Measurements from ENCODE around the gene ZSCAN9.

Gene ZSCAN9

DNA sequence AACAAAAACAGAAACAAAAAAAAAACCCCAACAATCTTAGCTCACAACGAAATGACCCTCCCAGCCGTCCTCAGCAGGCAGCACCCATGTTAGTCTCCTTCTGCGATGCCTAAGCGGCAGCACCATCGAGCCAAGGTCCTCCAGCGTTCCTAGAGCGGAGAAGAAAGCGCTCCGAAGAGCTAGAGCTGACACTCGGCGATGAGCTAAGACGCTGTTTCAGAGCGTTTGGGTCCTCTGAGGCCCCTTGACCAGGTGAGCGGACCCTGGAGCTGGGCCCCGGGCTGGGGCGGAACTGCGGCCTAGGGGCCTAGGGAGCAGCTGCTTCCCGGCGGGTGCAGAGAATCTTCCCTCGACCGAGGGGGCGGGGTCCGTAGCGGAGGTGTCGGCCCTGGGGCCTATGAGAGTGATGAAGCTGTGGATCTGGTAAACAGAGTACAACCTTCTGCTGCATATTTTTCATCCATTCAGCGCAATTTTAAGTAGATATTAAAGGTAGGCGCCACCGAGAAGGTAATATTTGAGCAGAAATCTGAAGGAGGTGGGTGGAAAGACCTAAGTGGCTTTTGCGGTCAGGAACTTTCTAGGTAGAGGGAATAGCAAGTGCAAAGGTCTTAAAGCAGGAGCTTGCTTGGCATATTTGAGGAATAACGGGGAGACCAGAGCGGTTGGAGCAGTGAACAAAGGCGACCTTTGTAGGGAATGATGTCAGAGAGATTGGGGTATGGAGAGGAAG is 42.1 kb downstream of the ZSCAN9 start, which contains the start of gene ZSCAN26:
Gene ZSCAN26 (plus strand): TSS at position 182 of the 733 bp plus-strand sequence. CDS start 4,777 bp downstream, outside the sequence.
- DNase-seq (ENCODE audit: low read depth, low spot score) = peak; percentile 93

DNA sequence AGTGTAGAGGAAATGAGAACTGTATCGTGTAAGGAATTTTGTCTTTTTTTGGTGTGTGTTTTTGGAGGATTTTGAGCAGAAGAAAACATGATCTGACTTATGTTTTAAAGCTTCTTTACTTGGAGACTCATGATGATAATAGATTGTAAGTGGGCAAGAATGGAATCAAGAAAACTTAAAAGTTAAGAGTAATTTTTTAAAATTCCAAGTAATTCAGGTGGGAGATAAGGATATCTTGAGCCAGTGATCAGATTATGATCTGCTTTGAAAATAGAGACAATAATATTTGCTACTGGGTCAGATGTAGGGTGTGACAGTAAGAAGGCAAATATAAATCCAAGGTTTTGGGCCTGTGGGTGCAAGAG is 42.6 kb downstream of the ZSCAN9 start:
- DNase-seq (ENCODE audit: low read depth, low spot score) = no peak

DNA sequence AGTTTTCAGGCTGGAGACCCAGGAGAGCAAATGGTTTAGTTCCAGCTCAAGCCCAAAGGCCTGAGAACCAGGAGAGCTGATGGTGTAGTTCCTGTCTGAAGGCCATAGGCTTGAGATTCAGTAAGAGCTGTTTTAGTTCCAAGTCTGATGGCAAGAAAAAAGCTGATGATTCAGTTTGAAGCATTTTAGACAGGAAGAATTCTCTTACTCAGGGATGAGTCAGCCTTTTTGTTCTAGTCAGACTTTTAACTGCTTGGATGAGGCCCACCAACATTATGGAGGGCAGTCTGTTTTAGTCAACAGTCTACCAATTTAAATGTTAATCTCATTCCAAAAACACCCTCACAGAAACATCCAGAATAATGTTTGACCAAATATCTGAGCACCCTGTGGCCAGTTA is 44.4 kb downstream of the ZSCAN9 start:
- no peak for DNase-seq (ENCODE audit: low read depth, low spot score)

DNA sequence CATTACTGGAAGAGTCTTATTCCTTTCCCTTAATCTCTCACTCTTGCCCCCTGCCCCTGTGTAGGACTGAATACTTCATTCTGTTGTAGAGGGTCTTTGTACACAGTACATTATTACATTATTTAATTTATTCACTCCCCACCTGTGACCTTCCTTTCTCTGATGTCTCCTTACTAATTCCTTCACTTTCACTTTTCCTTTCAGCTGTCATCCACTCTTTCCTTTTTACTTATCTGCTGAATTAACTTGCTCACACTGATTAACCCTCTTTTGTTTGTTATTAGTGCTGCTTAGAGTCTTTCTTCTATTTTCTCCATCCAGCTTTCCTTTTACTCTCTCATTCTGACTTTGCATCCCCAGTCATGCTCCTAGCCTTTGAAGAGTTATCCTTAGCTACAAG is 49.8 kb downstream of the ZSCAN9 start:
- no peak for DNase-seq (ENCODE audit: low read depth, low spot score)

DNA sequence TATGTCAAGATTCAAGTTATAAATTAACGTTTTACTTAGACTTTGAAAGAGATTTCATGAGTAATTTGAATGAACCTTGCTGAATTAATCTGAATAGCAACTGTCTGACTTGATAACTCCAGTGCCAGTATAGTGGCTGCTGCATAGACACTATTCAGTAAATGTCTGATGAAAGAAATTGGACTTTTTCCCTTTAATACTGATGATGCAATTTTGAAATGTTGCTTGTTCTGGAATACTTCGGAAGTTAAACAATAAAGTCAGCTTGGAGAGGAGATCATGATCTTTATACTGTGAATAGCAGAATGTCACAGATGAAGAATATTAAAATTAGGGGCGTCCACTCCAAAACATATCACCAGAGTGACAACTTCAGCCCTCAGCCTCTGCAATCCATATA is 52.7 kb downstream of the ZSCAN9 start:
- no peak for DNase-seq (ENCODE audit: low read depth, low spot score)

DNA sequence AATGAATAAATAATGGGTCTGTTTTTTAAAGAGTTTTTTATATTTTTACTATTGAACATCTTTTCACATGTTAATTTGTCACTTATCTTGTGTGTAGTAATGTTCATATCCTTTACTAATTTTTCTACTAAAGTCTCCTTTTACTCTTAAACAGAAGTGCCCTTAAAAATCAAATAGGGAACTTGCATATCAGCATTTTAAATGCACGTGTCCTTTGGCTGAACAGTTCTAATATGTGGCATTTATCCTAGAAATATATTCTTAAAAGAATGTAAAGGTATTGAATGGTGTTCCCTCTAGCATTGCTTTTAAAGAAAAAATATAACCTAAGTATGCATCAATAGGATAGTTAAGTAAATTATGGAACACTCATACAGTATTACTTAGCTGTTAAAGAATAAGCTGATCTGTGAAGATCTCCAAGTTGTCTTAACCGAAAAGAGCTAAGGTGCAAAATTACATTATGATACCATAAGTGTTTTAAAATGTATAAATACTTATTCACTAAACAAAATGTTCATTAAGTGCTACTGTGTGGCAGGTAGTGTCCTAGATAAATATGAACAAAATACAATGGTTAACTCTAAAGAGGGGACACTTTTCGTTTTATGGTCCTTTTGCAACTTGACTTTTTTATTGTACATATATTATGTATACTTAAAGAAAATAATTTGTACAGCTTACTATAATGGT is 55.7 kb downstream of the ZSCAN9 start:
- DNase-seq (ENCODE audit: low read depth, low spot score) = no peak

DNA sequence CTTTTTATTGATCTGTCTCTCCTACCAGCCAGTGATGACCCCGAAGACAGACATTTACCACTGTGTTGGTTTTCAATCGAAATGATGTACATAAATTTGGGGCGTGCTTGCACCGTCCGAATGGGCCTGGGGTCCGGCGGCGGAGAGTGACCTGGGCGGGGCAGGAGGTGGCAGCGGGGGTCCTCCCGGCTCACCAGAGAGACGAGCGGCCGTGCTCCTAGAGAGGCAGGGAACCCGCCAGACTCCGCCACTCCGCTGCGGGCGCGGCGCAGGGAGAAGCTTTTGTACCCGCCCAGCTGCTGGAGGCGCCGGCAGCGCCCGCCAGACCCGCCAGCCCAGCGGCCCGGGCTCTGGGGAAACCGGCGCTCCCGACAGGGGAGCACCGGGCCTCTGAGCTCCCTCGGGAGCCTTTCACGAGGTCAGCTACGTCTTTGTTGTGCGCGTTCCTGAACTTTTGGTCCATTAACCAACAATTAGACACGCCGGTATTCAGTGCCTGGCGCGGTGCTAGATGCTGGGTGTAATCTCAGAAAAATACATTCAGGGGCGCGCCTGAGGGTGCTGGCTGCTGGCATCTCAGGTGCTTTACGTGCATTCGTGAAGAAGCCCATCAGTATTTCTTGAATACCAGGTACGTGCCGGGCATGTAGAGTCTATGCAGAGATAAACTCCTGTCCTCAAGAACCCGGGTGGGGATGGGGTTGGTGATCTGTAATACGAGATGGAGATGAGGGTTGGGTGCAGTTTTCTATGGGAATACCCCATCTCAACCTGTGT is 56.4 kb downstream of the ZSCAN9 start, which contains the start of gene PGBD1:
Gene PGBD1 (plus strand): TSS at position 285 of the 777 bp plus-strand sequence. CDS start 2,242 bp downstream, outside the sequence.
- DNase-seq (ENCODE audit: low read depth, low spot score) = peak; percentile 92

DNA sequence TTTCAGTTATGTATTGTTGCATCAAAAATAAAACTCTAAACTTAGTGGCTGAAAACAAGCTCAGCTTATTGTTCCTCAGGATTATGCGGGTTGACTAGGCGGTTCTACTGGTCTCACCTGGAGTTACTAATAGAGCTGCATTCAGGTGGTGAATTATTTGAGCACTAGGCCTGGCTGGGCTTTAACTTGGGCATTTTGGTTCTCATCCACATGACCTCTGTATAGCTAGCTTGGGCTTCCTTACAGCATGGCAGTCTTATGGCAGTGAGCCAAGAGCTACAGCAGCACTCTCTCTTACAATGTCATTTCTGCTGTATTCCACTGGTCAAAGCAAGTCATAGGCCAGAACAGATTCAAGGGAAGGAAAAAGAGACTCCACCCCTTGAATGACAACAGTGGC is 57.9 kb downstream of the ZSCAN9 start:
- DNase-seq (ENCODE audit: low read depth, low spot score) = no peak

Data from ELF-1 (cell line).